ENCODE data around the gene NPIPA5.
"Not testable (repeated sequence)": the region's sequence is repeated elsewhere in the genome, so short reads cannot be mapped to it uniquely, and the experiment has no call there.

NPIPA5 gene

GRCh38 chr16:15378194-15378593, at the start of gene NPIPA5:
Gene NPIPA5, minus strand, starts transcription at chr16:15378294. Its CDS starts 0 bp downstream, at chr16:15378294.
- DNase-seq: not testable (repeated sequence)

DNA sequence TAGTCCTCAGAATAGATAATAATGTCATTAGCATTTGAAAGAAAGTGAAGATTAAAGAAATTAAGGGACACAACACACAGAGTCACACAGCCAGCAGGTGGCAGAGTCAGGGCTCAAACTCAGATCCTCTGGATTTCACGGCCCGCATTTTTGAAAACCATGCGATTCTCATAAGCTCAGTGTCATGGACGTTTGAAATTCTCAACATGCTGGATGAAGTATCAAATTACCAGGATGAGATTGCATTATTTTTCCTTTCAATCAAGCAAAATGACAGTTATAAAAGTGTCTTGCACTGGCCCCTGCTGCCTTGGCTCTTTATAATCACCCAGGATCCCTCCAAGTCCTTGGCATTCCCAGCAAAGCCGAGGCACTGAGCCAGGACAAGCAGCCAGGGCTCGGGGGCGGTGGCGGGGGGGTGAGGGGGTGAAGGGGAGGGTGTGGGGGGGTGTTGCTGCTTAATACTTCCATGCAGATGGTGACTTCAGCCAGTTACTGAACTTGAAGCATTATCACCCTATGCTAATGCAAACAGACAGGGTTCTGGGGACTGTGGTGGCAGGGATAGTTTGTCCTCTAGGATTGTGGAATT, 49.6 kb upstream of the NPIPA5 start:
- peak; percentile 54 for DNase-seq

DNA sequence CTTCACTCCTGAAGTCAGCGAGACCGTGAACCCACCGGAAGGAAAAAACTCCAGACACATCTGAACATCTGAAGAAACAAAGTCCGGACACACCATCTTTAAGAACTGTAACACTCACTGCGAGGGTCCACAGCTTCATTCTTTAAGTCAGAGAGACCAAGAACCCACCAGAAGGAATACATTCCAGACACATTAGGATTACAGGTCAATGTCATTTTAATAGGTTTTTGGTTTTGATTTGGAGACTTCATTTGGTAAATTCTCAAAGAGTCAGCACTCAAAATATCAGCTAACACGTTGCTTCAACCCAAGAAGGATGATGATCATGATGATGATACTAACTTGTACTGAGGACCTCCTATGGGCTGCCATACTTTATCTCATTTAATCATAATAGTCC, 48.7 kb upstream of the NPIPA5 start:
- no peak for DNase-seq

- DNase-seq: no peak
These were observed 47.8 kb upstream of the NPIPA5 start for GRCh38 chr16:15425861-15426260.

- no peak for DNase-seq
These were observed 44.1 kb upstream of the NPIPA5 start for GRCh38 chr16:15422222-15422621.

DNA sequence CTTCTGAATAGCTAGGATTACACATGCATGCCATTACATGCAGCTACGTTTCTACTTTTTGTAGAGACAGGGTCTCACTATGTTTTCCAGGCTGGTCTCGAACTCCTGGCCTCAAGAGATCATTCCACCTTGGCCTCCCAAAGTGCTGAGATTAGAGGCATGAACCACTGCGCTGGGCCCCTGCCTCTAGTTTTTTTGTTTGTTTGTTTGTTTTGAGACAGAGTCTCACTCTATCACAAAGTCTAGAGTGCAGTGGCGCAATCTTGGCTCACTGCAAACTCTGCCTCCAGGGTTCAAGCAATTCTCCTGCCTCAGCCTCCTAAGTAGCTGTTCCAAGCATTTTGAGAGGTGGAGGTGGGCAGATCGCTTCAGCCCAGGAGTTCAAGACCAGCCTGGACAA, 43.6 kb upstream of the NPIPA5 start:
- DNase-seq: not testable (repeated sequence)

GRCh38 chr16:15418206-15418605, 40.1 kb upstream of the NPIPA5 start:
- DNase-seq: no peak

- no peak for DNase-seq
These were observed 39.1 kb upstream of the NPIPA5 start for GRCh38 chr16:15417197-15417596.

GRCh38 chr16:15415511-15415985, 37.5 kb upstream of the NPIPA5 start:
- DNase-seq: no peak

GRCh38 chr16:15409476-15409875, 31.4 kb upstream of the NPIPA5 start:
- not testable (repeated sequence) for DNase-seq

- DNase-seq: not testable (repeated sequence)
These were observed 29.7 kb upstream of the NPIPA5 start for GRCh38 chr16:15407756-15408155.

- no peak for DNase-seq
These were observed 26.7 kb upstream of the NPIPA5 start for GRCh38 chr16:15404792-15405191.

GRCh38 chr16:15404091-15404490, 26.0 kb upstream of the NPIPA5 start:
- DNase-seq: not testable (repeated sequence)

DNA sequence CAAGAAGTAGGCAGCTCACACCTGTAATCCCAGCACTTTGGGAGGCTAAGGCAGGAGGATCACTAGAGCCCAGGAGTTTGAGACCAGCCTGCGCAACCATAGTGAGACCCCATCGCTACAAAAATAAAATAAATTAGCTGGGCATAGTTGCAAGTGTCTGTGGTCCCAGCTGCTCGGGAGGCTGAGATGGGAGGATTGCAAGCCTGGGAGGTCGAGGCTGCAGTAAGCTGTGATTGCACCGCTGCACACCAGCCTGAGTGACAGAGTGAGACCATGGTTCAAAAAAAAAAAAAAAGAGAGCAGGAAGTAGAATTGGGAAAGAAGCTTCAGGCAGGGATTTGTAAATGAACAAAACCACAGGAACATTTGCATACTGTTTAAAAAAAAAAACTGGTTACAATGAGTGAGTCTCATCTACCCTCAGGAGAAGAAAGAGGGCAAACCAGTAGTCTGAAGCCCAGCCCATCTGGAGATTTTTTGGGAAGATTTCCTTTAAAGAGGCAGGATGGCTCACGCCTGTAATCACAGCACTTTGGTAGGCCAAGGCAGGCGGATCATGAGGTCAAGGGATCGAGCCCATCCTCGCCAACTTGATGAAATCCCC, 25.4 kb upstream of the NPIPA5 start:
- DNase-seq: no peak

DNA sequence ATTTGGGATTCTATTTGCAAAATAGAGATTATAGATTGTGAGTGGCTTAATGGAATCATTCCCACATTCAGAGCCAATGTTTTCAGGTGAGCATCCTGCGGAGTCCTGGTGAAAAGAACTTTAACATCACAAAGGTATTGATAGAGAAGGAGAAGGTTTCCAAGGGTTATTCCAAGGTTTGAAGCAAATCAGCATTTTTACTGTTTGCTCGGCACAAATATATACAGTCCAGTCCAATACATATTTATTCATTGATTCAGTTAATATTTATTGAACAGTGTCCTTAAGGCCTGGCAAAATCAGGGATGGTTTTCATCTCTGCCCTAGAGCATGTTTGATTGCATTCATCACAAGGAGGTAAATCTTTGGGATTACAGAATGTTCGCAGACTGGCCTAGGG, 23.9 kb upstream of the NPIPA5 start:
- DNase-seq: no peak

GRCh38 chr16:15400314-15400713, 22.2 kb upstream of the NPIPA5 start:
- DNase-seq: not testable (repeated sequence)

GRCh38 chr16:15399317-15399716, 21.2 kb upstream of the NPIPA5 start:
- DNase-seq: no peak

- DNase-seq: no peak
These were observed 20.7 kb upstream of the NPIPA5 start for GRCh38 chr16:15398618-15399316.

- DNase-seq: no peak
These were observed 19.0 kb upstream of the NPIPA5 start for GRCh38 chr16:15396948-15397594.

- DNase-seq: not testable (repeated sequence)
These were observed 18.4 kb upstream of the NPIPA5 start for GRCh38 chr16:15396509-15396829.

DNA sequence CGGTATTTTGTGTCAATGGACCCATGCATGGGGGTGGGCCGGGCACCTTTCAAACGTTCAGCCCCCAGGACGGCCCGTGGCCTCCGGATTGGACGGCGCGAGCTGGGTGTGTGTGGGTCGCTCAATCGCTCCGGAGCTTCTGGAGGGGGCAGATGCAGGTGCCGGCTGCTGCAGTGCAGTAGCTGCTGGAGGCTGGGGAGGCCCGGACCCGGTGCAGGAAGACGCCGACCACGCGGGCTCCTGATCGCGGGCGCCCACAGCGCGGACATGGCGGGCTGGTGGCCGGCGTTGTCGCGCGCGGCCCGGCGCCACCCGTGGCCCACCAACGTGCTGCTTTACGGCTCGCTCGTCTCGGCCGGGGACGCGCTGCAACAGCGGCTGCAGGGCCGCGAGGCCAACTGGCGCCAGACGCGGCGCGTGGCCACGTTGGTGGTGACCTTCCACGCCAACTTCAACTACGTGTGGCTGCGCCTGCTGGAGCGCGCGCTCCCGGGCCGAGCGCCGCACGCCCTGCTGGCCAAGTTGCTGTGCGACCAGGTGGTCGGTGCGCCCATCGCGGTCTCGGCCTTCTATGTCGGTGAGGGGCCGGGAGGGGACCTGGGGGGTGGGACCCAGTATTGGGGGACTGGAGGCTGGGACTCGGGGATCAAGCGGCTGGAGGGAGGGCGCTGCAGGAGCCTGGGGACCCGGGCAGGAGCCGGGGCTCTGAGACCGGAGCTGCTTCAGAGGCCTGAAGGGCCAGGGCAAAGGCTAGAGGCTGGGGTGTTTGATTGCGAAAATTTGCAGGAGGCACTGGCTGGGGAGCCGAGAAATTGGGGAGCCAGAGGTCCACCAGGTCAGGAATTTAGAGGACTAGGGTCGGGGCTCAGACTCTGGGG, 17.8 kb upstream of the NPIPA5 start, which contains the start of gene MPV17L:
Gene MPV17L, plus strand, starts transcription at position 124 of the 878 bp plus-strand sequence. Its CDS starts 144 bp downstream, at position 268.
- DNase-seq: not testable (repeated sequence)

DNA sequence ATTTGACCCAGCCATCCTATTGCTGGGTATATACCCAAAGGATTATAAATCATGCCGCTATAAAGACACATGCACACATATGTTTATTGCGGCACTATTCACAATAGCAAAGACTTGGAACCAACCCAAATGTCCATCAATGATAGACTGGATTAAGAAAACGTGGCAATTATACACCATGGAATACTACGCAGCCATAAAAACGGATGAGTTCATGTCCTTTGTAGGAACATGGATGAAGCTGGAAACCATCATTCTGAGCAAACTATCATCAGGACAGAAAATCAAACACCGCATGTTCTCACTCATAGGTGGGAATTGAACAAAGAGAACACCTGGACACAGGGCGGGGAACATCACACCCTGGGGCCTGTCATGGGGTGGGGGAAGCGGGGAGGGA, 14.9 kb upstream of the NPIPA5 start:
- DNase-seq: not testable (repeated sequence)

GRCh38 chr16:15389916-15390315, 11.8 kb upstream of the NPIPA5 start:
- DNase-seq: peak; percentile 2

Data from CD4-positive, alpha-beta T cell treated with Interleukin-12 subunit alpha and Interleukin-12 subunit beta, for 1 hour (primary cell).